Activated effector memory CD4-positive, alpha-beta T cell treated with anti-CD3 and anti-CD28 coated beads, Interleukin-2, amount 50 U/mL, for 16 hours (primary cell): ENCODE measurements around the gene SH3GLB2.
"Not testable (repeated sequence)": the region's sequence is repeated elsewhere in the genome, so short reads cannot be mapped to it uniquely, and the experiment has no call there.

Experiments
- DNase-seq: peaks from one replicate; pipeline ENCODE4 v3.0.0-alpha.2; 2020

SH3GLB2 gene

DNA sequence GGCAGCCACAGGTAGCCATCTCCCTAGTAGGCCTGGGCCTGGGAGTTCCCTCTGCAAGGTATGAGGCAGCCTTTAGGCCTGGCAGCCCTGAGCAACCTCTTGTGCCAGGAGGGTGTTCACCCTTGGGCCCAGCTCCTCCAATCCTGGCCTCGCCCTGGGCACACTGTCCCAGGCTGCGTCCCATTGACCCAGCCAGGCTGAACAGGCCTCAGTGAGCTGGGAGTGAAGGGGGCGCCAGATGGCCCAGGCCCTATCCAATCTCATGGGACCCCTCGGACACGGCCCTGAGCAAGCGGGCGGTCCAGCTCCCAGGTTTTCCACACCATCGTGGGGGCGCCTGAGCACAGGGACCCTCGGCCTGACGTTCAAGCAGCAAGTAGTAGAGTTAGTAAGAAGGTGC lies 14.5 kb downstream of the SH3GLB2 start:
- no peak for DNase-seq

DNA sequence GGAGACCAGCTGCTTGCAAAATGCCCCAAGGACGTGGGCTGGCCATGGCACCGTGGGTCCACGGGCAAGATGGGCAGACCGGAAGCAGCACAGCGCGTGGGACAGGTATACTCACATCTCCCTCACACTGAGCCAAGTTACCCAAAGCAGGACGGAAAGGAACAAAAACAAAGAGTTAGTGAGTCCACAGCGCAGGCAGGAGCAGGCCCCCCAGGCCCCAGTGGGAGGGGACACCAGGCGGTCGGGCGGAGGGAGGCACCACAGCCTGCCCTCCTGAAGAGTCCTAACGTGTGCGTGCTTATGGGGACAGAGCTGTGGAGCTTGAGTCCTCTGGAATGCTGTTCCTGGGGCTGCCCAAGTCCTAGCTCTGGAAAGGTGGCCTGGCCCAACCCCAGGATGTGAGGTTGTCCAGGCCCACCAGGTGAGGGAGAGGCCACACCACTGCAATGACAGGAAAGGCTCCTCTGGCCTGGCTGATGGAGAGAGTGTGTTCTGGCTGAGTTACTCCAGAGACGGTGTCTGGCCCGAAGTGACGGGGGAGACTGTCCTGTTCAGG lies 15.2 kb downstream of the SH3GLB2 start:
- DNase-seq, result no peak

DNA sequence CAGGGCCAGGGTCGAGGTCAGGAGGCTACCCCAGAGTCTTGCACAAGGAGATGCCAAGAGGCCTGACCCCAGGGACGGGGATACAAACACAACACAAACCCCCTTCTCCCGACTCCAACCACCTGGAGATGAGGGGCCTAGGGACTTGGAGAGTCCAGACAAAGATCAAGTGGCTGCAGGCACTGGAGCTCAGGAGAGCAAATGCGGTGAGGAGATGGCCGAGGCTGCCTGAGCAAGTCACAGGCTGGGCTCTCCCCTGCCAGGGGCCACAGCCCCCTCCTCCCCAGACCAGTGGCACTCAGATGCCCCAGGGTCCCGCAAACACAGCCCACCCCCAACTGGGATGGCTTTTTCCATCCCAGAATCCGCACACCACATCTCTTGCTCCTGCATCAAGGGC lies 15.8 kb downstream of the SH3GLB2 start:
- DNase-seq, result no peak

DNA sequence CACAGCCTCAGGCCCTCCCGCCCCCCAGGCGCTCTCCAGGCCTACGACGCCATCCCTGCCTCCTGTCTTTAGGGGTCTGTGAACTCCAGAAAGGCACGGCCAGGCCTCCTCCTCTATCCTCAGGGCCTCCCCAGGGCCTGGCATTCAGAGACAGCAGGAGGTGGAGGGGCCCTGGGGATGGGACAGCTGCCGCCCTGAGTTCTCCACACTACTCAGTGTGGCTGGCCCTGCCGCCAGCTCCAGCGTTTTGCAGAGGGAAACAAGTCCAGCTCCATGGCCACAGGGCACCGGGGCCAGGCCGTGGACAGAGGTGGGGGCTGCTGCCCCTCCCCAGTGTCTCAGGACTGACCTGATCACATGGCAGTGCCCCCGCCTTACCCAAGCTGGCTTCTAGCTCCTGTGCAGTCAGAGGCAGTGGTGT lies 16.4 kb downstream of the SH3GLB2 start:
- DNase-seq, result no peak

DNA sequence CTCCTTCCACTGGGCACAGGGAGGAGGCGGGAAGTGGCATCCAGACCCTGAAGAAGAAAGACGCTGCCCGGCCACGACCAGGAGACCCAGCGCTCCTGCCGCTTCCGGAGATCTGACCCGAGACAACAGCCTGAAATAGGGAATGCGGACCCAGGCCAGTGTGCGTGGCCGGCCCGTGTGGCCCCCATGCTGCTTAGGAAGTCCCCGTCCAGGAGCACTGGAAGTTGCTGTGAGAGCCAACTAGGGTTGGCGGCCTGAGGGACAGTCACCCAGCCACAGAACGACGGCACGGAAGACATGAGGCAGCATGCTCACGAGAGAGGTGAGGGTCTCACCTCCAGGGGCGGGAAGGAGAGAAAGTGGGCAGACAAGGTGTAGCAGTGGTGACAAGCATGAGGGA lies 17.0 kb downstream of the SH3GLB2 start:
- DNase-seq, result no peak

DNA sequence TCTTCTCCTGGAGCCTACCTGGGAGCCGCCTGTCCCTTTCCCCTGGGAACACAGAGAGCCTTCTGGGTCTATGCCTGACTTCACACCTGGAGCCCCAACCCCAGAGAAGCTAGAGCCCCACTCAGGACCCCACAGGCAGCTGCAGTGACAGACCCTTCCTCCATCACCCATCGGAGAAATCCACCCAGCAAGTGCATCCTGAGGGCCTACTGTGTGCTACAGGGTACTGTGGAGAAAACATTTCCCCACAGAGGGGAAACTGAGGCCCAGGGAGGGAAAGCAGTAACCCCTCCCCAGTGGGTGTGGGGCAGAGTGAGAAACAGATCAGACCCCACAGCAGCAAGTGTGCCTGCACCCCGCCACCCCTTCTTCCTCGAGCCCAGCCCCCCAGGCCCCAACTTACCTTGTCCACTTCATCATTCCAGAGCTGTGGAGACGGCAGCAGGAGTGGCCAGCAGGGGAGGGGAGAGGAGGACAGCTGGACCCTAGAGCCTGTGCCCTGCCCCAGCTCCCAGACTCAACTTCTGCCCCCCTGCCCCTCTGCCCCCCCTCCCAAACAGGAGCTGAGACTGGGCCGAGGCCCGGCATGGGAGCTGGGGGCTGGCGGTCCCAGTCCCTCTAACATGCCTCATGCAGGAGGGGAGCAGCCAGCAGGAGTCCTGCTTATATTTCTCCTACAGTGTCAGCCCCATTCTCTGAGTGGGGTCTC lies 17.7 kb downstream of the SH3GLB2 start:
- DNase-seq, result no peak

DNA sequence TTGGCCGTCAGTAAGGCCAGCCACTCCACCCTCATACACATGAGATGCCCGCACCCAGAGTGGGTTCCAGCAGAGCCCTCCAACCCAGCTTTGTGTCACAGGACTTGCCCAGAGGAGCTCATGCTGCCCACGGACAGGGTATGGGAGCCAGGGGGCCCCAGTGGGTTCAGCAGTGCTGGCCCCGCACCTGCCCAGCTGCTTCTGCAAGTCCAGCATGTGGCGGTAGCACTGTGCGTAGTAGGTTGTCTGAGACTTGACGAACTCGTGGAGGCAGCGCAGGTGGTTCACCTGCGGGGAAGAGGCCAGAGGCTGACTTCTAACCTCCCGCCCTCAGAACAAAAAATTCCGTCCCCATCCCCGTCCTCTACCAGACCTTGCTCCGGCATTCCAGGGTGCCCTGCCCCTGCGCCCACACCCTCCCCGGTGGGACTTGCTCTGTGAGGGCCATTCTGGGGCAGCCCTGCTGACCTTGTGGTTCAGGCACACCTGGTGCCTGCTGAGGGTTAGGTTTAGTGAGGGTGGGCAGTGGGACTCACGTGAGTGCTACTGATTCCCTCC lies 18.5 kb downstream of the SH3GLB2 start:
- no peak for DNase-seq

DNA sequence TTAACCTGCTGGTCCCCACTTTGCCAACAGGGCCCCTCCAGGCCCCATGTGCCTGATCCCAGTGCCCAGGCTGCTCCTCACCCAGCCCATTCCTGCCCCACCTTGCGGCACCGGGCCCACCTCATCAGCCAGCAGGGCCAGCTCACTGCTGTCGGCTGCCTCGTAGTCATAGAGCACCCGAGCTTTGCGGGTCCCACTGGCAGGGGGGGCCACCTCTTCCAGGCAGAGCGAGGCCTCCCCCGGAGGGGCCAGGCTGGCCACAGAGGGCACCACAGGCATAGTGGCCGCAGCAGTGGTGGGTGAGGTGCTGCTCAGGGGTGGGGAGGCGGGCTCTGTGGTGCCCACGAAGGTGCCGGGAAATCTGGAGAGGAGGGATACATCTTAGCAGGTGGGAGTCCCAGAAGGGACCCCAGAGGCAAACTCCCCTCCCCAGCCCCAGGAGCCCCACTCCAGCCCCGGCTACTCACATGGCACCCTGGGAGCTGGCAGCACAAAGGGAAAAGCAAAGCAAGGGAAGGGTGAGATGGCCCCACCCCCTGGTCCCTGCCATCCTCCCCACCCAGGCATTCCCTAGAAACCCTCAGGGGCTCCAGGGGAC lies 19.0 kb downstream of the SH3GLB2 start:
- DNase-seq, result no peak

DNA sequence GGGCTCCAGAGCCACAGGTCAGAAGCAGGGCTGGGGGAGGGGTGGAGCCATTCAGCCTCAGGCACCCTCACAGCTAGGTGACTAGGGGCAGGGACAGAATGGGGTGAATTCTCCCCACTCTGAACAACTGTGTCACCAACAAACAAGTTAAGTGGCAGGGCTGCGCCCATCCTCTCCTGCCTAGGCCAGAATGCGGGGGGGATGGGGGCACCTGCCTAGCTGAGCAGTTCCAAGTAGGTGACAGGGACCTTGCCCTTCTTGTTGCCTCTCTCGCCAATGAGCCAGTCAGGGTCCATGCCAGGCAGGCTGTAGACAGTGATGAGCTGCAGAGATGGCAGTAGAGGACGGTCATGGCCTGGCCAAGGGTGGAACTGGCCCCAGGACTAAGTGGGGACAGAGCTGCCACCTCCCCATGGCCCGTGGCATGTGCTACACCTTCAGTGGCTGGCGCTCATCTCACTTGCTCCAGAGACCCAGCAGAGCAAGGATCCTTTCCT lies 19.6 kb downstream of the SH3GLB2 start:
- no peak for DNase-seq

DNA sequence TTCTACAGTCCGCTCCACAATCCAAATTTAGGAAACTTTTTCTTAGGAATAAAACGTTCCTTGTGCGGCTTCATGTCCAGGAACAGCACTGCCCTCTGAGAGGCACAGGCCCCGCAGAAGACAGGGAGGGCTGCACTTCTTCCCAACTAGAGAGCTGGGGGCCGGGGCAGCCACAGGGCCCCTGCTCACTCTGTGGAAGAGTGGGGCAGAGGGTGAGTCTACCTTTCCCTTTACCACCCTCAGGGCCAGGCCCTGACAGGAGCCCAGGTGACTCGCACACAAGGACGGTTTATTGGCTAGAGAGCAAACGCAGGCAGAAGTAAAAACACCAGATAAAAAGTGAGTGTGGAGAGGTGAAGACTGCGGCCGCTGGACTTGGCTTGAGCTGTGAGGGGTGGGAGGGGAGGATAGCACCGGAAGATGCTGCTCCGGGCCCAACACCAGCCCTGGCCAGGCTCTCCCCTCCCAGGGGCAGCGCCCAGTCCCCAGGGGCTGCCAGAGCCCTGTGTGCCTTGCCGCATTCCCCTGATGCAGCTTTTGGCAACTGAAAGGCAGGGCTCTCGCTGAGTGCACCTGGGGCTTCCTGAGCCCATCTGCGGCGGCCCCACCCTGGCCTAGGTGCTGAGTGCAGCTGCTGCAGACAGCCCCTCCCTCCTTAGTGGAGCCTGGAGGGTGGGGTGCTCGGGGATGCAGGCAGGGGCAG lies 20.2 kb downstream of the SH3GLB2 start:
- no peak for DNase-seq

DNA sequence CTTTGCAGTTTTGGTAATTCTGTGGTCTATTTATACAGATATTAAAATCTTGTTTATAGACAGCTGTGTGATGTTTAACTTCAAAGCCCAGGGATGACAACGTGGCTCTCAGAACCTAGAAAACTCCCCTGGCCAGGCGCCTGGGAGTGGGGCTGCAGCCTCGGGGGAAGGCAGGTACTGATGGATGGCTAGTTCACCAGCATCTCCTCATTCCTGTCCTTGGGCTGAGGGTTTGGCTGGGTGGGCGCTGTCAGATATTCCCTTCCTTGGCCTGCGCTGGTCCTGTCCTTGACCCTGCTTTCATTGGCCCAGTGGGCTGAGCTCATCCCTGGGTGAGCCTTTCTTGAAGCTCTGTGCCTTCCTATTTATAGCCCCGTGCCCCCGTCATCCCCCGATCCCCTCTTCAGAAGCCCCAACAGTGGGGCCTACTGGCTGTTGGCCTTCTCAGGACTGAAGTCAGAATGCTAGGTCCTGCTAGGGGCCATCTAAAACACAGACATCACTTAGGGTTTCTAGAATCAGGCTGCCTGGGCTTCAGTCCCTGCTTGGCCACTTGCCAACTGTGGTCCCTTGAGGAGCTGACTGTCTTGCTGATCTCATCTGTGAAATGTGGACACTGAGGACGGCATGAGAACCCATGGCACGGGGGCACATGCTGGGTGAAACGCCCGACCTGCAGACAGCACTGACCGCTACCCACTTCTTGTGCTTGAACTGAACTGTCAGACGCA lies 20.9 kb downstream of the SH3GLB2 start:
- DNase-seq, result no peak

DNA sequence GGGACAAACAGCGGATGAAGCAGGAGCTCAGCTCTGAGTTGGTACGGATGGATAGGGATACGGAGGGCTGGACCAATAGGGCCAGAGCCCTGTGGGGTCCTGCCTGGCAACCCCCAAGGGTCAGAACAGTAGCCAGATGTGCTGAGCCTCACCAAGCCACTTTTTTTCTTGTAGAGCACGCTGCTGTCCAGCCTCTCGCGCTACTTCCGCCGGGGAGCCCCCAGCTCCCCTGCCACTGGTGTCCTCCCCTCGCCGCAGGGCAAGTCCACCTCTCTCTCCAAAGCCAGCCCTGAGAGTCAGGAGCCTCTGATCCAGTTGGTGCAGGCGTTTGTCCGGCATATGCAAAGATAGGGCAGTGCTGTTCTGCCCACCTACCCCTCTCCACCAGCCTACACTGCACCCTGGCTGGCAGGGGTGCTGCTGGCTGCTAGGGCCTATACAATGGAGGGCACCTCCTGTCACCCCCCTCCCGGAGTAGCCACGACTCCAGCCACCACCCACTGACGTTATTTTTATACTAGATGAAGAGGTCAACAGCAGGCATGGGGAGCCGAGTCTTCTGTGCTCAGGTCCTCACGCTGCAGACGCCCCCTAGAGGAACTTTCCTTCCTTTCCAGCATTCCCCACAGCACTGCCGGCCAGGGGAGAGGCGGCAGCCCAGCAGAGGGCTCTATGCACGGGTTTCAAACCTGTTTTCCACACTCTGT lies 21.6 kb downstream of the SH3GLB2 start:
- DNase-seq, result peak; percentile 74

DNA sequence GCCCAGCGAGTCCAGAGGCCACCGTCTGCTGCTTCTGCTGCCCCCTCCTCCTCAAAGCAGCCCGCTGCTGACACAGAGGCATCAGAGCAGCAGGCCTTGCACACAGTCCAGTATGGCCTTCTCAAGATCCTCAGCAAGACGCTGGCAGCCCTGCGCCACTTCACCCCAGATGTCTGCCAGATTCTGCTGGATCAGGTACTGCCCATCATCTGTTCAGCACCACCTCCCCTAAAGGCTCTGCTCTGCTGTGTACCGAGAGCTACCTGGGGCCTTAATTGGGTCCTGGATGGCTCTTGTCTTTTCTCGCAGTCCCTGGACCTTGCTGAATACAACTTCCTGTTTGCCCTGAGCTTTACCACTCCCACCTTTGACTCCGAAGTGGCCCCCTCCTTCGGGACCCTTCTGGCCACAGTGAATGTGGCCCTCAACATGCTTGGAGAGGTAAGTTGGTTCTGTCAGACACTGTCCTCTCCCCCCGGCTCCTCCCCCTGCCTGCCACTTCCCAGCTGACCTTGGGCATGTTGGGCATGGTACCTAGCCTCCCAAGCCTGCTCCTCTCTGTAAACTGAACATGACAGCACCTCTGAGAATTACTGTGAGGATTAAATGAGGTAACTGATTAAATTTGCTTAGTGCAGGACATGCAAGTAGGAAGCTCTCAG lies 22.7 kb downstream of the SH3GLB2 start:
- no peak for DNase-seq

DNA sequence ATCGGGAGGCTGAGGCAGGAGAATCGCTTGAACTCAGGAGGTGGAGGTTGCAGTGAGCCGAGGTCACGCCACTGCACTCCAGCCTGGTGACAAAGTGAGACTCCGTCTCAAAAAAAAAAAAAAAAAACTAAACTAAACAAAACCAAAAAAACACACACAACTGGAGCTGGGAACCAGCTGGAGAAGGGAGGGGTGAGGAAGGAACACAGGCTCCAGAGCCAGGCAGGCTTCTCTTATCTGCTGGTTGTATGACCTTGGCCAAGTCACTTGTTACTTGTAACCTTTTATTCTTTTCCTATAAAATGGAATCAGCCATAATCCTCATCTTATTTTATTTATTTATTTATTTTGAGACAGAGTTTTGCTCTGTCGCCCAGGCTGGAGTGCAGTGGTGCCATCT lies 24.0 kb downstream of the SH3GLB2 start:
- DNase-seq, result not testable (repeated sequence)

DNA sequence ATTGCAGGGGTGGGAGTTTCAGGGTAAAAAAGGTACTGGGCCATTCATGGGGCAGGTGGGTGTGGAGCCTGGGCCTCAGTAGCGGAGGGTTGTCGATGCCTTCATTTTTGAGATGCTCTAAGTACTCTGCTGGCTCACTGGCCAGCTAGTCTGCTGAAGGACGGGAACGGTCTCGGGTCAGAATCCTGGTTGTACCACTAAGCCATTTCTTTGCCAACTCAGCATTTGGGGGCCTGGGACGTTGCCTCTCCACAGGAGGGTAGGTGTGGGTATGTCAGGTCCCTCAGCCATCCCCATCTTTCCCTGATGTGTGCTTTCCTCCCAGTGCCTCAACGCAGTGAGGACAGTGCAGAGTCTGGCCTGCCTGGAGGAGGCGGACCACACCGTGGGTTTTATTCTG lies 25.1 kb downstream of the SH3GLB2 start:
- peak; percentile 58 for DNase-seq

DNA sequence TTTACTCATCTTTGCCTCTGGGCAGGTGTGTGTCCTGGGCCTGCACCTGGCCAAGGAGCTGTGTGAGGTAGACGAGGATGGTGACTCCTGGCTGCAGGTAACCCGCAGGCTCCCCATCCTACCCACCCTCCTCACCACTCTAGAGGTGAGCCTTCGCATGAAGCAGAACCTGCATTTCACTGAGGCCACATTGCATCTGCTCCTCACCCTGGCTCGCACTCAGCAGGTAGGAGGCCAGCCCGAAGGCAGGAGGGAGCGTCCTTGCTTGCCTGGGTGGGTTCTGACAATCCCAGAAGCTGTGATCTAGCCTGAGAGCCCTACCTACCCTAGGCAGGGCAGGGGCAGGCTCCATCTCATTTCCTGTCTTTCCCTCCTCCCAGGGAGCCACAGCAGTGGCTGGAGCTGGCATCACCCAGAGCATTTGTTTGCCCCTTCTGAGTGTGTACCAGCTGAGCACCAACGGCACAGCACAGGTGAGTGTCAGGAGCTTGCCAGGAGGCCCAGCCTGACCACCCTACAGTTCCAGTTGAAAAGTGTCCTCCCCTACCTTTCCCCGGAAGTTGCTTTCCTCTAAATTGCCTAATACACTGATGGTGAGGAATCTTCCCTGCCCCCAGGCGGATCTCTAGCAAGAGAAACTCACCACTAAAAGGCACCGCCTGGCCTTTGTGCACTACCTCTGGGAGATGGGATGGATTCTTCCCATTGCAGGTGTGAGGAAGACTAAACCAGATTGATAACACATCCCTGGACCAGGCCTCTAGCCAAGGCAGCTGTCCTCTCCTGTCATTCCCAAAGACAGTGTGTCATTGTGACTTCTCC lies 26.4 kb downstream of the SH3GLB2 start:
- DNase-seq, result peak; percentile 36

DNA sequence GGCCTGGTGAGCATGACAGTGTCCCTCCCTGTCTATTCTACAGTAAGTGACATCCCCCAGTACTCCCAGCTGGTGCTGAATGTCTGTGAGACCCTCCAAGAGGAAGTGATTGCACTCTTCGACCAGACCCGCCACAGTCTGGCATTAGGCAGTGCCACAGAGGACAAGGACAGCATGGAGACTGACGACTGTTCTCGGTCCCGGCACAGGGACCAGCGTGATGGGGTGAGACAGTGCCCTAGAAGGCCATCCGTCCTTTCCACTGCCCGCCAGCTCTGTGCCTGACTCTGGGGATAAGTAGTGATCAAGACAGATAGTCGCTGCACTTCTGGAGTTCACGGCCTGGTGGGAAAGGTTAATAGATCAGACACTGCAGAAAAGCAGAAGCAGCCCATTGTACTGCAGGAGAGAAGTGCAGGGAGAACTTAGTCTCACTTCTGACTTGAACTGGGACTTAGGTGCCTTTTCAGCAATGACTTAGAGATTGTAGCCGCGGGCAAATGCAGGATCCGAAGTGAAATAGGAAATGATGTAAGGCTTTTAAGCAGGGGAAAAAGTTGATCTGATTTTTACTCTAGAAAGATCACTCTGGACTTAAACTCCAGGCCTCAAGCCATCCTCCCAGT lies 28.4 kb downstream of the SH3GLB2 start:
- DNase-seq, result peak; percentile 30

DNA sequence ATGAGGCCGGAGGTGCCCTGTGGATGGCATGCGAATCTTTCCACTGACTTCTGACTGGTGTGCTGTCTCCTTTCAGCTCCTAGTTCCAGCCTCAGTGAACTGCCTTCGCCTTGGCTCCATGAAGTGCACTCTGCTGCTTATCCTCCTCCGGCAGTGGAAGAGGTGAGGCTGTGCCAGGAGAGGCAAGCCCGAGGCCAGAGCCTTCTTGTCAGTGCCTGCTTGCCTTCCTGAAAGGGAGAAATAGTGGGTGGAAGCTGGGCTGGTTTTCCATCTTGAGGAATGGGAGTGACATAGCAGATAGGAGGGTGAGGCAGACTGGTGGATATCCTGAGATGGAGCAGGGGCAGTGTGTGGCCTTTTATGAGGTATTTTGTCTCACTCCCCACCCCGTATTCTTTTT lies 29.7 kb downstream of the SH3GLB2 start:
- no peak for DNase-seq

DNA sequence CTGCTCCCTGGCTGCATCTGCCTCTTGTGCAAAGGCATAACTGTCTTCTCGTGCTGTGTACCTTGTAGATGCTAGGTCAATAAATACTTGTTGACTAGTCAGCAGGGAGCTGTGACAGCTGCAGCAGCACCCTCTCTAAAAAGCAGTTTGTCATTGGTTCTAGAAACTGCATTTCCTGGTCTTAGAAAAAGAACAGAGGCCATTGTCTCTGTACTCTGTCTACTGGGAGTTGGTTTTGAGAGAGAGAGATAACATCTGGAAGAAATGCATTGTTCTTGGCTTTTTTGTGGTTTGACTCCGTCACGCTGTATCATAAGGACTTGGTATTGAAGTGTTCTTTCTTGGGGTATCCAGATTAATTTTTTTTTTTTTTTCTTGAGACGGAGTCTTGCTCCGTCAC lies 32.3 kb downstream of the SH3GLB2 start:
- DNase-seq, result no peak

DNA sequence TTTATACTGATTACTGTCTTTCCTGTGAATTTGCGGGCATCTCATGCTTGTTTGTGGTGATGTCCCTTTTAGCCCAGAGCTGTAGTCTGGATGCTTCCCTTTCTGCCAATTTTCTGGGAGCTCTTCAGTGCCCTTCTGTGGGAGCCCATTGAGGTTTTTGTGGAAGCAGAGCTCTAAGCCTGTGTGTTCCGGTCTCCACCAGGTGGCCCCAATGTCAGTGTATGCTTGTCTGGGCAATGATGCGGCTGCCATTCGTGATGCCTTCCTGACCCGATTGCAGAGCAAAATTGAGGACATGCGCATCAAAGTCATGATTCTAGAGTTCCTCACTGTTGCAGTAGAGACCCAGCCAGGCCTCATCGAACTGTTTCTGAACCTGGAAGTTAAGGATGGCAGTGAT lies 35.1 kb downstream of the SH3GLB2 start:
- DNase-seq, result no peak
